ENCODE measurements around the gene PKN1. TPM values are rescaled to one million over a fixed set of nuclear protein-coding genes. Genes with fewer than 3 reads are reported as not detected.
"Not testable (repeated sequence)": the region's sequence is repeated elsewhere in the genome, so short reads cannot be mapped to it uniquely, and the experiment has no call there.

The PKN1 gene
- total and polyA plus RNA-seq, 7 experiments from 2014 or later = 47.2 to 211 (median 198) TPM

DNA sequence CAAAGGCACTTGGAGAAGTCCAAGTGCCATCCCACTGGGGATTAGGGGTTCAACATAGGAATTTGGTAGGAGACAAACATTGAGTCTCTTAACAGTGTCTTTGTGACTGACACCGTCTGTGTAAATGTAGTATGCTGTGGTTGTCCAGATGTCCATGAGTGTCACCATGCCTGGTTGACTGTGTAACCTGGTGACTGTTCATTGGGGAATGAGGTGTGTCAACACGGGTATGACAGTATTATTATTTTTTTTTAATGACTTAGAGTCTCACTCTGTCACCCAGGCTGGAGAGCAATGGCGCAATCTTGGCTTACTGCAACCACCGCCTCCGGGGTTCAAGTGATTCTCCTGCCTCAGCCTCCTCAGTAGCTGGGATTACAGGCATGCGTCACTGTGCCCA is 16.2 kb downstream of the PKN1 start:
- Histone ChIP-seq H3K27me3 (ENCODE audit: control insufficient read depth in 2 of 2, insufficient read depth in 2 of 2, low read length in 2 of 2) (no peaks in the 10 kb centered on the region), H3K27ac (ENCODE audit: low read depth, low read length) (no peak overlapping the region), H3K4me1 (ENCODE audit: control insufficient read depth in 2 of 2, insufficient read depth in 2 of 2, low read length in 2 of 2) (peaks cover 0 to 5% of the 10 kb centered on the region in 2 donors), H3K9me3 (ENCODE audit: control insufficient read depth in 2 of 3, low read length in 3 of 3) (no peaks in the 10 kb centered on the region), H3K4me3 (ENCODE audit: low read length) (no peak overlapping the region), H3K36me3 (ENCODE audit: control insufficient read depth in 2 of 3, insufficient read depth in 3 of 3, low read length in 3 of 3) (peaks cover 37 to 94% (median 43%) of the 10 kb centered on the region in 3 experiments)
- H3K27me3 Mint-ChIP-seq = no peaks in the 10 kb centered on the region
- ChIA-PET CTCF (no interaction called here), POLR2A (no interaction called here)
- H3K27ac Mint-ChIP-seq = peak overlapping the region in 3 of 9 donors; percentile 16 to 61 (median 17)
- no peaks in the 10 kb centered on the region for H3K9me3 Mint-ChIP-seq
- DNase-seq (no peak), ATAC-seq (no peak)
- H3K4me3 Mint-ChIP-seq = no peak overlapping the region
- intact Hi-C loops (cut with micrococcal nuclease) = no loop called here
- H3K36me3 Mint-ChIP-seq = peaks cover 4 to 42% (median 34%) of the 10 kb centered on the region in 5 donors
- H3K4me1 Mint-ChIP-seq = peaks cover 6 to 28% (median 23%) of the 10 kb centered on the region in 7 donors

DNA sequence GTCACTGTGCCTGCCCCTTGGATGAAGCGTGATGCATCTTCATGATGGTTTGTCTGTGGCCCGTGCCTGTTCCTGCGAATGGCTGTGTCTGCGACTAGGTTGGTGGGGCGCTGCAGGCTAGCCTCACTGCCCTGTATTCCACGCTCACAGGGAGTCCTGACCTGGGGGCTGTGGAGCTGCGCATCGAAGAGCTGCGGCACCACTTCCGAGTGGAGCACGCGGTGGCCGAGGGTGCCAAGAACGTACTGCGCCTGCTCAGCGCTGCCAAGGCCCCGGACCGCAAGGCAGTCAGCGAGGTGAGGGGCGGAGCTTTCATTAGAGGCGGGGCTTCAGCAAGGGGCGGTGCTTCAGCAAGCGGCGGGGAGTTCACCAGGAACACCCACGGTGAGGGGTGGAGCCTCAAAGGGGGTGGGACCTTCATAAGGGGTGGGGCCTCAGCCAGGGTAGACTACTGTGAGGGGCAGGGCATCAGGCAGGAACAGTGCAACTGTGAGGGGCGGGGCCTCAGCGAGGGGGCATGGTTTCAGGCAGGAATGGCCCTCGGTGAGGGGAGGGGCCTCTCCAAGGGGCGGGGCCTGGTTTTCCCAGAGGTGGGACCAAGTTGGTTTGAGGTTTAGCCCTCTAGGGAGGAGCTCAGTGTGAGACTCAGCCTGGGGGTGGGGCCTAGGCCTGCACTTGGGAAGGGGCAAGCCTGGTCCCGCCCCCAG is 17.2 kb downstream of the PKN1 start:
- Histone ChIP-seq H3K27ac (ENCODE audit: low read depth, low read length) (no peak overlapping the region), H3K4me1 (ENCODE audit: control insufficient read depth in 2 of 2, insufficient read depth in 2 of 2, low read length in 2 of 2) (peaks cover 0 to 5% of the 10 kb centered on the region in 2 donors), H3K4me3 (ENCODE audit: low read length) (no peak overlapping the region), H3K36me3 (ENCODE audit: control insufficient read depth in 2 of 3, insufficient read depth in 3 of 3, low read length in 3 of 3) (peaks cover 37 to 94% (median 40%) of the 10 kb centered on the region in 3 experiments), H3K9me3 (ENCODE audit: control insufficient read depth in 2 of 3, low read length in 3 of 3) (no peaks in the 10 kb centered on the region), H3K27me3 (ENCODE audit: control insufficient read depth in 2 of 2, insufficient read depth in 2 of 2, low read length in 2 of 2) (no peaks in the 10 kb centered on the region)
- no peak overlapping the region for H3K4me3 Mint-ChIP-seq
- H3K36me3 Mint-ChIP-seq = peaks cover 0 to 41% (median 30%) of the 10 kb centered on the region in 5 donors
- no peaks in the 10 kb centered on the region for H3K9me3 Mint-ChIP-seq
- ChIA-PET POLR2A (no interaction called here), CTCF (interaction anchor here (0.6 kb wide), 1 partner anchor 29 kb away, joined by 3 read pairs; no protein-coding TSS in a partner anchor)
- peak overlapping the region in 6 of 9 donors; percentile 28 to 78 (median 64) for H3K27ac Mint-ChIP-seq
- H3K4me1 Mint-ChIP-seq = peaks cover 0 to 20% (median 18%) of the 10 kb centered on the region in 7 donors
- peak in 8 of 9 donors; percentile 37 to 71 (median 54) for DNase-seq
- no peaks in the 10 kb centered on the region for H3K27me3 Mint-ChIP-seq
- peak; percentile 97 for ATAC-seq
- intact Hi-C loops (cut with micrococcal nuclease) = no loop called here

DNA sequence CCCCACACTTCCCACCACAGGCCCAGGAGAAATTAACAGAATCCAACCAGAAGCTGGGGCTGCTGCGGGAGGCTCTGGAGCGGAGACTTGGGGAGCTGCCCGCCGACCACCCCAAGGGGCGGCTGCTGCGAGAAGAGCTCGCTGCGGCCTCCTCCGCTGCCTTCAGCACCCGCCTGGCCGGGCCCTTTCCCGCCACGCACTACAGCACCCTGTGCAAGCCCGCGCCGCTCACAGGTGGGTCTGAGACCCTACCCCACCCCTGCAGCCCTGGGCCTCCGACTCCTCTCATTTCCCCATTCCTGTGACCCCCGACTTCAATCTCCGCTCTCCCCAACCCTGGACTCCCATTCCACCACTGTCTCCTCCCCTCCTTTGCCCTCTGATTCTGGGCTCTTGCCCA is 17.8 kb downstream of the PKN1 start:
- intact Hi-C loops (cut with micrococcal nuclease) = no loop called here
- Histone ChIP-seq H3K27ac (ENCODE audit: low read depth, low read length) (no peak overlapping the region), H3K4me1 (ENCODE audit: control insufficient read depth in 2 of 2, insufficient read depth in 2 of 2, low read length in 2 of 2) (peaks cover 0 to 5% of the 10 kb centered on the region in 2 donors), H3K4me3 (ENCODE audit: low read length) (no peak overlapping the region), H3K36me3 (ENCODE audit: control insufficient read depth in 2 of 3, insufficient read depth in 3 of 3, low read length in 3 of 3) (peaks cover 37 to 94% (median 40%) of the 10 kb centered on the region in 3 experiments), H3K9me3 (ENCODE audit: control insufficient read depth in 2 of 3, low read length in 3 of 3) (no peaks in the 10 kb centered on the region), H3K27me3 (ENCODE audit: control insufficient read depth in 2 of 2, insufficient read depth in 2 of 2, low read length in 2 of 2) (no peaks in the 10 kb centered on the region)
- ATAC-seq = no peak
- ChIA-PET POLR2A (no interaction called here), CTCF (interaction anchor here (0.6 kb wide), 1 partner anchor 28 kb away, joined by 3 read pairs; no protein-coding TSS in a partner anchor)
- Mint-ChIP-seq H3K4me3 (no peak overlapping the region), H3K27ac (no peak overlapping the region), H3K36me3 (peaks cover 1 to 46% (median 31%) of the 10 kb centered on the region in 5 donors), H3K4me1 (peaks cover 0 to 21% (median 19%) of the 10 kb centered on the region in 7 donors), H3K27me3 (no peaks in the 10 kb centered on the region), H3K9me3 (no peaks in the 10 kb centered on the region)
- no peak for DNase-seq

DNA sequence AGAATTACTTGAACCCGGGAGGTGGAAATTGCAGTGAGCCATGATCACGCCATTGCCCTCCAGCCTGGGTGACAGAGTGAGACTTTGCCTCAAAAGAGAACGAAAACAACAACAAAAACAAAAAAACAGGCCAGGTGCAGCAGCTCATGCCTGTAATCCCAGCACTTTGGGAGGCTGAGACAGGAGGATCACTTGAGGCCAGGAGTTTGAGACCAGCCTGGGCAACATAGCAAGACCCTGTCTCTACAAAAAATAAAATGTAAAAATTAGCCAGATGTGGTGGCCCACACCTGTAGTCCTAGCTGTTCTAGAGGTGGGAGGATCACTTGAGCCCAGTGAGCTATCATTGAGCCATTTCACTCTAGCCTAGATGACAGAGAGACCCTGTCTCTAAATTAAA is 19.2 kb downstream of the PKN1 start:
- H3K4me1 ChIP-seq (ENCODE audit: control insufficient read depth in 2 of 2, insufficient read depth in 2 of 2, low read length in 2 of 2); H3K27me3 ChIP-seq (ENCODE audit: control insufficient read depth in 2 of 2, insufficient read depth in 2 of 2, low read length in 2 of 2); ATAC-seq; H3K27ac ChIP-seq (ENCODE audit: low read depth, low read length); H3K4me3 Mint-ChIP-seq; DNase-seq; H3K27me3 Mint-ChIP-seq; H3K27ac Mint-ChIP-seq; H3K9me3 ChIP-seq (ENCODE audit: control insufficient read depth in 2 of 3, low read length in 3 of 3); H3K4me3 ChIP-seq (ENCODE audit: low read length); intact Hi-C loops (cut with micrococcal nuclease); H3K9me3 Mint-ChIP-seq: not testable (repeated sequence)
- POLR2A ChIA-PET = interaction anchor here (0.6 to 1.0 kb wide), 2 partner anchors 35 to 317 kb away, joined by 3 read pairs; no protein-coding TSS in a partner anchor
- H3K36me3 Mint-ChIP-seq = peaks cover 4 to 35% (median 27%) of the 10 kb centered on the region in 5 donors
- CTCF ChIA-PET = interaction anchor here (0.6 kb wide), 2 partner anchors 27 to 93 kb away, joined by 3 to 6 read pairs; no protein-coding TSS in a partner anchor
- peaks cover 0 to 20% (median 14%) of the 10 kb centered on the region in 7 donors for H3K4me1 Mint-ChIP-seq
- peaks cover 26 to 91% (median 33%) of the 10 kb centered on the region in 3 experiments for H3K36me3 ChIP-seq (ENCODE audit: control insufficient read depth in 2 of 3, insufficient read depth in 3 of 3, low read length in 3 of 3)

DNA sequence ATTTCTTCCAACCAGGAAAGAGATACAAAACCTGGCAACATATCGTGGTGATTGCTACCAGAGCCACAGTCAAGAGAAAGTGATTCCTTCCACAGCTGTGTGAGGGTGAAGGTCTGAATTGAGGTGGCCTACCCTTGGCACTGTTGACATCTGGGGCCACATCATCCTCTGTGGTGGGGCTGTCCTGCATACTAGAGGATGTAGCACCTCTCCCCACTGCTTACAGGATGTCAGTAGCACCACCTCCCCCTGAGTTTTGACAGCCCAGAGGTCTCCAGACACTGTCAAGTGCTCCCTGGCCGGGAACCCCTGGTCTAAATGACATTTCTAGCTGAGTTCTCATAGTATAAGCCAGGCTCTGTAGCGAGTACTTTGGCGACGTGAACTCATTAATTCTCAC is 26.6 kb downstream of the PKN1 start:
- ChIA-PET POLR2A (interaction anchor here (1.2 kb wide), 1 partner anchor 40 kb away, joined by 4 read pairs; the partner anchor contains the start of gene DDX39A), CTCF (interaction anchor here (0.8 kb wide), 2 partner anchors 12 to 20 kb away, joined by 3 read pairs; no protein-coding TSS in a partner anchor)
- Histone ChIP-seq H3K27me3 (ENCODE audit: control insufficient read depth in 2 of 2, insufficient read depth in 2 of 2, low read length in 2 of 2) (no peaks in the 10 kb centered on the region), H3K4me1 (ENCODE audit: control insufficient read depth in 2 of 2, insufficient read depth in 2 of 2, low read length in 2 of 2) (peaks cover 0 to 12% of the 10 kb centered on the region in 2 donors), H3K9me3 (ENCODE audit: control insufficient read depth in 2 of 3, low read length in 3 of 3) (no peaks in the 10 kb centered on the region), H3K27ac (ENCODE audit: low read depth, low read length) (no peak overlapping the region), H3K36me3 (ENCODE audit: control insufficient read depth in 2 of 3, insufficient read depth in 3 of 3, low read length in 3 of 3) (peaks cover 0 to 85% (median 19%) of the 10 kb centered on the region in 3 experiments), H3K4me3 (ENCODE audit: low read length) (no peak overlapping the region)
- Mint-ChIP-seq H3K4me3 (no peak overlapping the region), H3K9me3 (no peaks in the 10 kb centered on the region), H3K27ac (peak overlapping the region in 4 of 9 donors; percentile 11 to 52 (median 40)), H3K36me3 (peaks cover 10 to 52% (median 18%) of the 10 kb centered on the region in 5 donors), H3K27me3 (no peaks in the 10 kb centered on the region), H3K4me1 (peaks cover 0 to 14% (median 5%) of the 10 kb centered on the region in 7 donors)
- ATAC-seq (peak; percentile 96), DNase-seq (no peak)
- intact Hi-C loops (cut with micrococcal nuclease) = no loop called here

DNA sequence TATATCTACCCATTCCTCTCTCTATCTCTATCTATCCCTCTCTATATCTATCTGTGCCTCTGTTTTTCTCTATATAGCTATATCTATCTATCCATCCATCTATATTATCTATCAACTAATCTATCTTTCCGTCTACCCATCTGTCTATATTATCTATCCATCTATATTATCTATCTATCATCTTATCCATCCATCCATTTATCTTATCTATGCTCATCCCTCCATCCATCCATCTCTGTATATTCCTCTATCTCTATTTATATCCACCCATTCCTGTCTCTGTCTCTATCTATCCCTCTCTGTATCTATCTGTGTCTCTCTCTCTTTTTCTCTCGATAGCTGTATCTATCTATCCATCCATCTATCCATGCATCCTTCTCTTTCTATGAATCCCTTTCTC is 27.8 kb downstream of the PKN1 start:
- no peaks in the 10 kb centered on the region for H3K9me3 ChIP-seq (ENCODE audit: control insufficient read depth in 2 of 3, low read length in 3 of 3)
- DNase-seq (no peak), ATAC-seq (no peak)
- H3K27ac ChIP-seq (ENCODE audit: low read depth, low read length) = no peak overlapping the region
- H3K9me3 Mint-ChIP-seq = no peaks in the 10 kb centered on the region
- no peaks in the 10 kb centered on the region for H3K27me3 Mint-ChIP-seq
- peaks cover 9 to 54% (median 19%) of the 10 kb centered on the region in 5 donors for H3K36me3 Mint-ChIP-seq
- H3K4me1 ChIP-seq (ENCODE audit: control insufficient read depth in 2 of 2, insufficient read depth in 2 of 2, low read length in 2 of 2) = peaks cover 0 to 12% of the 10 kb centered on the region in 2 donors
- peak overlapping the region in 5 of 9 donors; percentile 1 to 76 (median 8) for H3K27ac Mint-ChIP-seq
- H3K4me3 ChIP-seq (ENCODE audit: low read length) = no peak overlapping the region
- ChIA-PET POLR2A (no interaction called here), CTCF (no interaction called here)
- no peak overlapping the region for H3K4me3 Mint-ChIP-seq
- H3K4me1 Mint-ChIP-seq = peaks cover 0 to 14% (median 3%) of the 10 kb centered on the region in 7 donors
- intact Hi-C loops (cut with micrococcal nuclease) = no loop called here
- H3K36me3 ChIP-seq (ENCODE audit: control insufficient read depth in 2 of 3, insufficient read depth in 3 of 3, low read length in 3 of 3) = peaks cover 0 to 86% (median 22%) of the 10 kb centered on the region in 3 experiments
- no peaks in the 10 kb centered on the region for H3K27me3 ChIP-seq (ENCODE audit: control insufficient read depth in 2 of 2, insufficient read depth in 2 of 2, low read length in 2 of 2)
